GM15510 (cell line): ENCODE results near the gene MAGI1.

Experiments used
- POLR2A ChIP-seq: IDR thresholded peaks from 3 replicates; pipeline ENCODE4 v1.6.1; 2011; ENCODE audit warnings: borderline replicate concordance; ENCODE audit not compliant: insufficient read length; ENCODE audit errors: extremely low read depth

Gene MAGI1

DNA sequence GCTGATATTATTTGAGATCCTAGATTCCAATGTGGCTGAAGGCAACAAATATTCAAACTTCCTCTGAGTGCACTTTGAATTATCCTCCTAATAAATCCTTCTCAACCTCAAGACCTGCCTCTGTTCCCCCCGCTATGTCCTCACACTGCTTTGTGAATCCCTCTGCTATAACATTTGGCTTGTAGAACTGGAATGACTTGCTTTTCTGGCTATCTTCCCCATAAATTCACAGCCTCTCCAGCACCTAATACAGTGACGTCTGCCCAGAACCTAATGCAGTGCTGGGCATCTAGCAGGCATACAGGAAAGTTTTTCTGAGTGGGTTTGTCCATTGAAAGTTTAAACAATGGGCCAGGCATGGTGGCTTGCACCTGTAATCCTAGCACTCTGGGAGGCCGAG is 707.0 kb downstream of the MAGI1 start:
- TF ChIP-seq POLR2A: no peak

DNA sequence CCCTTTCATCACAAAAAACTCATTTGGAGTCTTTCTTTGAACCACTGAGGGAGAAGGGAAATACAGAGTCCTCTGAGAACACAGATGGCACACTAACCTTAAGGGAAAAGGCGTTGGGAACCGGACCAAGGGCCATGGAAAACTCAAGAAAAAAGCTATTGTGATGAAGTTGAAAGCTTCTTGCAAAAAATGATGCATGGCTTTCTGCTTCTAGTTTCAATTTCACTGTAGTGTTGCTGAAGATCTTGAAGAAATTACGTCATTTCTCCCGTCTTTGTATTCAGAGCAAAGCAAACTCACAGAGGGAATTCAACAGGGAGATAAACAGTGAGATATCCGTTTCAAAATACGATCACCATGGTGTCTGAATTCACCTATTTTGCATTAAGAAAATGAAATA is 708.6 kb downstream of the MAGI1 start:
- TF ChIP-seq POLR2A: no peak

DNA sequence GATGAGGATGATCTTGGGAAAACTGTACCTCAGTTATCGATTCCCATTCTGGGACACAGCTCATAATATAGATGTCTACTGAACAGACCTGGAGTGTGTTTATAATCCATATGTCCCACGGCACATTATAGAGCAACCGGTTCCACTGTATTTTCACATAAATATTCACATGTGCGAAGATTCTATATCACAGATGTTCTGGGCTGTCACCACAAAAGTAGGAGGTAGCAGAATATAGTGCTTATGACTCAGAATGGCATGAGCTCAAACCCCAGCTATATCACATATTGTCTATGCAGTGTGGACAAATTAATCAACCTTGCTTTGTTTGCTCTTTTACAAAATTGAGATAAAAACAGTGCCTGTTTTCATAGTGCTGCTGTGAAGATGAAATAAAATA is 710.6 kb downstream of the MAGI1 start:
- TF ChIP-seq POLR2A: no peak

DNA sequence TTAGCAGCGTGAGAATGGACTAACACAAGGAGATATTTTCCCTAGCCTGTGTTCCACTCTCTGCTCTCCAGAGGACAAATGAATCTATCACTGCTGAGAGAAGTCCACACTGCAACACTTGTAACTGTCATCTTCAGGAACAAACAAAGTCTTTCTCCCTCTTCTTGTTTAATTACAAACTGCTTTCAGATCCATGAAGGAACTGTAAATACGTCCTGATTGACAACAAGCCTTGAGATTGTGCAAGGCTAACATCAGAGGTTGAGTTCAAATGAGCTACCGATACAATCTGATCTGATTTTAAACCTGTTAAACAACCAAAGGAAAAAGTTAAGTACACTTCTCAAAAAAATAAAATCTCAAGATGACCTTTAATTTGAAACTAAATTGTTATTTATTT is 712.1 kb downstream of the MAGI1 start:
- no peak for TF ChIP-seq POLR2A

DNA sequence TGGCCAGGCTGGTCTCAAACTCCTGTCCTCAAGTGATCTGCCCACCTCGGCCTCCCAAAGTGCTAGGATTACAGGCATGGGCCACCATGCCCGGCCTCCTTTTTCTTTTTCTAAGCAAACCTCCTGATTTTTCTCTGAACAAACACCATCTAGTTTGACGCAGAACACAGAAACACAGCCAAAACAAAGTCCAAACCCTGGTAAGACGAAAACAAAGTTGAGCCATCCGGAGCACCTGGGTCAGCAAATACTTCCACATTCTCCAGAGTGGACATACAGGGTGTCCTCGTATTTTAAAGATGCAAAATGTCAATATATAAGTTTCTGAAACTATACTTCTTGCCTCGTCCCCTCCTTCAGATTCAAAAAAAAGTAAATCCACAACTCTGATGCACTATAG is 715.8 kb downstream of the MAGI1 start:
- no peak for TF ChIP-seq POLR2A

DNA sequence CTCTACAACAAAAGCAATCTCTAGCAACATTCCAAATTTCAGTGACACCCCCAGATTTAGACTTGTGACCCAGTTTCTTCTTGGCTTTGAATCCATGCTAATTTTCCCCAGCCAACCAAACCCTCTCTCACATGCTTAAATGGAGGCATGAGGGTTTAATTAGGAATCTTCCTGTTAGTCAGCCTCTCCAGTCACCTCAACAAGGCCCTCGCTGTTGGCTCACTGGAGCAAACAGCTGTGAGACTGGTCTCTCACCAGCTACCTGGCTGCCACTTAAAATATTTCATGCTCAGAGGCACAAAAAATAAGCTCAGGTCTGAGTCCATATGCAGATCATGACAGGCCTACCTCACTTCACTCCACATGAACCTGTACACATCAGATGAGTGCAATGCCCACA is 720.5 kb downstream of the MAGI1 start:
- no peak for TF ChIP-seq POLR2A

DNA sequence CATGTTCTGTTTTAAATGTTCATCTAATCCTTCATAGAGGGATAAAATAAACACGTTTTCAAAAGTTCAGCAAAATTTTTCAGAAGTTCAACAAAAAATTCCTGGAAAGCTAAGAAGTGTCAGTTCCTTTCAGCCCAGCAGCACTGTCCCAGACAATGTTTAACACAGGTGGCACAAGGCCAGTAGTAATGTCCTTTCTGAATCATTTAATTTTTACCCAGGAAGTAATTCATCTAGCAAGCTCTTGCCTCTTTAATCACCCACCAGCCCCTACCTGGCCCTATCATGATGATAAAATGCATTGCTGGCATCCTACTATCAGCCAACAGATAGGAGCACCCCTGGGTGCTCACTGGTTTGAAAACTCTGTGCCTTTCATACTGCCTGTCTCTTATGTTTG is 723.8 kb downstream of the MAGI1 start:
- TF ChIP-seq POLR2A: no peak

DNA sequence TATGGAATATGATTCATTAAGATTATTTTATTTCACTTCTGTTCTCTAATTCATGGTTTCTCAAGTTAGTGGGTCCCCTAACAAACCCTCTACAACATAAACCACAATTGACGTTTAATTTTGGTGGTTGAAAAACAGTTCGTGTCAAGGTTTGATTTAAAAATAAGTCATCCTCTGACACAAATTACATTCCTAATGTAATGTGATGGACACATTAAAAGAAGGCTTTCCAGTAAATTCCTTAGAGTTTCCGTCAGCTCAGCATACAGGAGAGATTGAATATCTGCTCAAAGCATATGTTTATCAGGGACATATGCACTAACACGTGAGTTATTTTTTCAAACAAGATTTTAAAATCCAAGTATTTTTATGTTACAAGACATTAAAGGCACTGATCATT is 724.4 kb downstream of the MAGI1 start:
- no peak for TF ChIP-seq POLR2A

DNA sequence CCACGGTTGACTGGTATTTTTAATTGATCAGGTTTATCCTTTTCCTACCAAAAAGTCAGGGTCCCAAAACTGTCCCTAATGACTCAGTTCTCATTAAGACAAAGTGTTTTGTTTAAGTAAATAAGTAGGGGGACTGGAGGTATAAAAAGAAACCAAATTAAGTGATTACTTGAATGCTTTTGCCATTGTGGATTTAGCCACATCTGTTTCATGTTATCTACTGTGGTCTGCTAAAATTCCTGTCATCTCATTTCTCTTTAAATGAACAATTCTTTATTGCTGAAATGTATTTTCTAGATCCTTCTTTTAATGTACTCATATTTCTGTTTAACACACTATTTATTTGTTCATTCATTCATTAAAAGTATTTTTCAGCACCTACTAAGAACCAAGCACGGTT is 725.1 kb downstream of the MAGI1 start:
- no peak for TF ChIP-seq POLR2A

DNA sequence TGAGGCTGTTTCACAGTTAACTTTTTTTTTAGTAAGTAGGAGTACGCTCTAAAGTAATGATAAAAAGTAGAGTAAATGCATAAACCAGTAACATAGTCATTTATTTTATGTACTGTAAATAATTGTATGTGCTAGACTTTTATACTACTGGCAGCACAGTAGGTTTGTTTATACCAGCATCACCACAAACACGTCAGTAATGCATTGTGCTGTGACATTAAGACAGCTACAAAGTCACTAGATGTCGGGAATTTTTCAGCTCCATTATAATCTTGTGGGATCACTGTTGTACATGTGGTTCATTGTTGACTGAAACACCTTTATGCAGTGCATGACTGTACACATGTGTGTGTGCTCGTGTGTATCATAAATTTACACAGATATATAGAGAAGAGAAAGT is 732.9 kb downstream of the MAGI1 start:
- no peak for TF ChIP-seq POLR2A
